B cell (primary cell): ENCODE measurements around the gene PEX10. TPM values are rescaled to one million over a fixed set of nuclear protein-coding genes. Genes with fewer than 3 reads are reported as not detected.

Experiments used
- ATAC-seq: fragments of 200-7000 bp; cut with Tn5 transposase; one replicate; pipeline ENCODE4 v1.10.0; 2021; ENCODE audit warnings: low read depth, mild to moderate bottlenecking, moderate number of reproducible peaks, moderate library complexity
- CTCF ChIA-PET: fragments of 350-600 bp; sonication (Branson Sonifier 250); formaldehyde crosslinking; loops from one replicate; lab custom pipeline; 2021; ENCODE audit warnings: antibody characterized with exemption, inconsistent platforms; lab: Charles Lee
- POLR2A ChIA-PET: fragments of 350-600 bp; sonication (Branson Sonifier 250); formaldehyde crosslinking; loops from one replicate; lab custom pipeline; 2021; ENCODE audit warnings: antibody characterized with exemption; lab: Charles Lee
- DNase-seq: peaks from one replicate; pipeline ENCODE4 v3.0.0; 2013
- H2AFZ ChIP-seq: 2 replicates; pipeline ENCODE4 v1.6.1; 2012; ENCODE audit warnings: mild to moderate bottlenecking, low read depth, low read length; ENCODE audit not compliant: insufficient read depth, poor library complexity, severe bottlenecking
- H3K27ac ChIP-seq, 2 donors: 1 replicate in 1 of 2; 2 replicates in 1 of 2; pipeline ENCODE4 v1.5.1; 2012 to 2013; ENCODE audit warnings: low read length in 2 of 2, mild to moderate bottlenecking in 2 of 2, moderate library complexity in 1 of 2
- H3K27me3 ChIP-seq, 4 experiments: fragments of 200-600 bp in 1 of 4; sonication (generic) in 1 of 4; replicated peaks in 1 of 4; 1 replicate in 2 of 4; 2 replicates in 2 of 4; pipeline versions ENCODE4 v1.6.1 to v1.7.0; 2013 to 2016; ENCODE audit warnings: low read length in 3 of 4, mild to moderate bottlenecking in 2 of 4, mixed read lengths in 1 of 4, moderate library complexity in 1 of 4; ENCODE audit not compliant: insufficient read depth in 4 of 4, control insufficient read depth in 3 of 4; ENCODE audit errors: control extremely low read depth in 1 of 4
- H3K36me3 ChIP-seq, 2 experiments: replicated peaks in 1 of 2; 1 replicate in 1 of 2; 2 replicates in 1 of 2; pipeline versions ENCODE4 v1.6.1 to v1.7.1; 2013; ENCODE audit warnings: low read length in 1 of 2; ENCODE audit not compliant: insufficient read depth in 2 of 2, control insufficient read depth in 1 of 2; ENCODE audit errors: control extremely low read depth in 1 of 2, extremely low read depth in 1 of 2
- H3K4me1 ChIP-seq, 2 donors: fragments of 200-600 bp in 1 of 2; sonication (generic) in 1 of 2; 1 replicate in 1 of 2; 2 replicates in 1 of 2; pipeline versions ENCODE4 v1.5.1 to v1.6.1; 2013 to 2017; ENCODE audit warnings: low read length in 2 of 2; ENCODE audit not compliant: control insufficient read depth in 2 of 2, insufficient read depth in 2 of 2
- H3K4me2 ChIP-seq: replicated peaks from 2 replicates; pipeline ENCODE3; 2012; ENCODE audit warnings: mild to moderate bottlenecking, low read depth, low read length; ENCODE audit not compliant: poor library complexity, severe bottlenecking
- H3K4me3 ChIP-seq, 5 experiments: fragments of 200-600 bp in 1 of 5; sonication (generic) in 1 of 5; 1 replicate in 3 of 5; 2 replicates in 2 of 5; pipeline versions ENCODE4 v1.5.1 to v1.7.0; 2011 to 2016; ENCODE audit warnings: low read length in 4 of 5, mild to moderate bottlenecking in 4 of 5, low read depth in 2 of 5, control low read depth in 1 of 5, moderate library complexity in 1 of 5; ENCODE audit not compliant: insufficient read depth in 1 of 5; ENCODE audit errors: control extremely low read depth in 1 of 5, extremely low read depth in 1 of 5
- H3K79me2 ChIP-seq: fragments of 200-600 bp; sonication (generic); one replicate; pipeline ENCODE4 v1.6.0; 2016; ENCODE audit warnings: low read length; ENCODE audit not compliant: control insufficient read depth, insufficient read depth
- H3K9ac ChIP-seq: fragments of 200-600 bp; sonication (generic); 2 replicates; pipeline ENCODE4 v1.6.1; 2017; ENCODE audit warnings: mild to moderate bottlenecking, low read length, moderate library complexity
- H3K9me3 ChIP-seq, 3 donors: one replicate each; pipeline versions ENCODE4 v1.6.1 to v1.7.1; 2013; ENCODE audit warnings: low read length in 2 of 3; ENCODE audit not compliant: control insufficient read depth in 2 of 3, insufficient read depth in 1 of 3; ENCODE audit errors: control extremely low read depth in 1 of 3
- H4K20me1 ChIP-seq: 2 replicates; pipeline ENCODE4 v1.6.0; 2012; ENCODE audit warnings: mild to moderate bottlenecking, low read length; ENCODE audit not compliant: insufficient read depth, control insufficient read depth, poor library complexity, severe bottlenecking
- H3K27ac Mint-ChIP-seq: one replicate; pipeline ENCODE4 v1.8.0; 2021; ENCODE audit warnings: mixed read lengths
- H3K27me3 Mint-ChIP-seq: one replicate; pipeline ENCODE4 v1.8.0; 2021; ENCODE audit warnings: mixed read lengths
- H3K4me1 Mint-ChIP-seq: one replicate; pipeline ENCODE4 v1.8.0; 2021; ENCODE audit warnings: mixed read lengths
- H3K4me3 Mint-ChIP-seq: one replicate; pipeline ENCODE4 v1.8.0; 2021; ENCODE audit warnings: mixed read lengths
- H3K9me3 Mint-ChIP-seq: one replicate; pipeline ENCODE4 v1.8.0; 2022; ENCODE audit warnings: mixed read lengths; ENCODE audit not compliant: insufficient read depth
- EZH2 ChIP-seq: IDR thresholded peaks from 2 replicates; pipeline ENCODE4 v1.6.1; 2012; ENCODE audit warnings: borderline replicate concordance, low read depth, mild to moderate bottlenecking, moderate library complexity, low read length; ENCODE audit not compliant: insufficient read depth, poor library complexity, severe bottlenecking
- WGBS: methylation state at CpG from one replicate; pipeline ENCODE4 v1.1.5; 2013; ENCODE audit warnings: missing lambda C conversion rate; ENCODE audit not compliant: insufficient coverage; 5-methylcytosine and 5-hydroxymethylcytosine counted together
- intact Hi-C: fragments of 100-400 bp; cut with micrococcal nuclease; formaldehyde crosslinking; loops from one replicate; pipeline ENCODE4 v1.10.0; 2022
- polyA plus RNA-seq: library from polyadenylated mRNA; depleted of rRNA; stranded (reverse); fragments of >200 nt; gene quantifications from 2 replicates; pipeline ENCODE4 v1.2.3, GENCODE V29; 2012
- total RNA-seq, 2 donors: library from RNA; stranded (reverse); fragments of 120-200 nt in 1 of 2; gene quantifications; 1 replicate in 1 of 2; 2 replicates in 1 of 2; pipeline versions ENCODE4 v1.2.3 to v1.2.4, GENCODE V29; 2013 to 2022
- TF ChIP-seq, protein P1 (sequence below): fragments of 200-600 bp; IDR thresholded peaks from one replicate; pipeline ENCODE4 v1.8.0; 2022; ENCODE audit warnings: antibody characterized with exemption, mild to moderate bottlenecking

Gene PEX10
- total and polyA plus RNA-seq, 2 donors (not counting 1 experiment from before 2014, with no cell fraction given) = 13.5 to 18.4 TPM

GRCh38 chr1:2412773-2413494, 570 bp upstream of the PEX10 start:
- Histone ChIP-seq H3K4me2 (peak overlapping the region; percentile 98), H3K36me3 (peaks cover 0 to 2% of the 10 kb centered on the region in 2 experiments), H3K9me3 (no peaks in the 10 kb centered on the region), H2AFZ (peak overlapping the region; percentile 97), H3K9ac (peak overlapping the region; percentile 91), H3K79me2 (peaks cover 20% of the 10 kb centered on the region), H3K4me1 (peaks cover 45 to 51% of the 10 kb centered on the region in 2 donors), H3K4me3 (peak overlapping the region in 4 of 5 experiments; percentile 57 to 78 (median 70)), H3K27ac (peak overlapping the region; percentile 52 to 67), H3K27me3 (no peaks in the 10 kb centered on the region), H4K20me1 (no peaks in the 10 kb centered on the region)
- Mint-ChIP-seq H3K27ac (peak overlapping the region; percentile 92), H3K4me1 (peaks cover 43% of the 10 kb centered on the region), H3K9me3 (no peaks in the 10 kb centered on the region), H3K4me3 (peak overlapping the region; percentile 89), H3K27me3 (no peaks in the 10 kb centered on the region)
- ATAC-seq (peak; percentile 15), DNase-seq (peak; percentile 69)
- CTCF ChIA-PET = interaction anchor here (0.6 to 2.0 kb wide), 9 partner anchors 101 to 873 kb away, joined by 3 to 16 read pairs (median 3); partner anchors contain the start of gene FAAP20
- intact Hi-C loops = loop anchor here (1.0 to 10.0 kb wide), 7 partner anchors 22 to 1212 kb away; partner anchors contain the start of genes MORN1, PANK4, RER1 and TPRG1L
- POLR2A ChIA-PET = interaction anchor here (1.0 to 1.4 kb wide), 4 partner anchors 113 to 218 kb away, joined by 4 to 9 read pairs (median 6); partner anchors contain the start of genes FAAP20 and PANK4
- TF ChIP-seq EZH2 = no peak
- TF ChIP-seq, protein P1, sequence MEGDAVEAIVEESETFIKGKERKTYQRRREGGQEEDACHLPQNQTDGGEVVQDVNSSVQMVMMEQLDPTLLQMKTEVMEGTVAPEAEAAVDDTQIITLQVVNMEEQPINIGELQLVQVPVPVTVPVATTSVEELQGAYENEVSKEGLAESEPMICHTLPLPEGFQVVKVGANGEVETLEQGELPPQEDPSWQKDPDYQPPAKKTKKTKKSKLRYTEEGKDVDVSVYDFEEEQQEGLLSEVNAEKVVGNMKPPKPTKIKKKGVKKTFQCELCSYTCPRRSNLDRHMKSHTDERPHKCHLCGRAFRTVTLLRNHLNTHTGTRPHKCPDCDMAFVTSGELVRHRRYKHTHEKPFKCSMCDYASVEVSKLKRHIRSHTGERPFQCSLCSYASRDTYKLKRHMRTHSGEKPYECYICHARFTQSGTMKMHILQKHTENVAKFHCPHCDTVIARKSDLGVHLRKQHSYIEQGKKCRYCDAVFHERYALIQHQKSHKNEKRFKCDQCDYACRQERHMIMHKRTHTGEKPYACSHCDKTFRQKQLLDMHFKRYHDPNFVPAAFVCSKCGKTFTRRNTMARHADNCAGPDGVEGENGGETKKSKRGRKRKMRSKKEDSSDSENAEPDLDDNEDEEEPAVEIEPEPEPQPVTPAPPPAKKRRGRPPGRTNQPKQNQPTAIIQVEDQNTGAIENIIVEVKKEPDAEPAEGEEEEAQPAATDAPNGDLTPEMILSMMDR = no peak
- WGBS = under 1% methylated on average over 63 of the region's 66 CpGs
